HG03571 (cell line): ENCODE measurements around the gene GLDC.
"Not testable (repeated sequence)": the region's sequence is repeated elsewhere in the genome, so short reads cannot be mapped to it uniquely, and the experiment has no call there.

Source experiments
- ATAC-seq: cut with Tn5 transposase; IDR thresholded peaks from one replicate; pipeline ENCODE4 v1.9.1; 2021; ENCODE audit not compliant: unreplicated experiment

GLDC gene

GRCh38 chr9:6622784-6623183 lies 22.7 kb downstream of the GLDC start:
- not testable (repeated sequence) for ATAC-seq

GRCh38 chr9:6620796-6621195 lies 24.7 kb downstream of the GLDC start:
- no peak for ATAC-seq

DNA sequence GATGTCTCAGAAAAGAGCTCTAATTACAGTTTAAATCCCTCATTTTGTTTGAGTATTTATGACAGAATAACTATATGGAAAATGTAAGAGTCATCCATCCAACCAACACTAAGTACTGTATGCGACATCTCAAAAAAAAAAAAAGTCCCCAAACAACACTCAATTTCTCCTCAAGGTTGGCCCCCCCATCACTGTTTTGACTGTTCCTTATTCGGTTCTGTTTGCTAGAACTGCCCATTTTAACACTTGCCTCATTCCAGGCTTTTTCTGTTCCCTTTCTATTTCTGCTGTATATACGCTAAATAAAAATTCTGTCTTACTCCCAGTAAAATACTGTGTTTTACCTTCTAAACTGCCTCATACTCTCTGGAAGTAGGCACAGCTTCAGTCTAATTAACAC lies 25.2 kb downstream of the GLDC start:
- ATAC-seq: no peak

DNA sequence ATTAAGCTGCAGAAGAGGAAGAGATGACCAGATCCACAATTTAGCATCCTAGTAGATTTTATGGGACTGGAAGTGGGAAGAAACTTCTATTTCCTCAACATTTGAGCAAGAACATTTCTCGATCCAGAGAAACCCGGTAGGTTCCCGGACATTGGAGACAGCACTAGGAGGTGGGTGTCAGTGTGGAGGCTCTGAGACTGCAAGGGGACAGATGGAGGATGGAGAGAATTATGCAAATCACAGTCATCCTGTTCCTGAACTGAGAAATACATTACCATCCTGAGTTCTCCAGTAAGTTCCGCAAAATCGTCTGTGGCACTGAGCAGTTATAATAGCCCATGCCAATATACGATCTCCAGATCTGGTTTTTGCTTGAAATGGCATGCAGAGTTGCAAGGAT lies 25.6 kb downstream of the GLDC start:
- ATAC-seq: no peak

GRCh38 chr9:6616951-6617602 lies 28.5 kb downstream of the GLDC start:
- ATAC-seq: no peak

DNA sequence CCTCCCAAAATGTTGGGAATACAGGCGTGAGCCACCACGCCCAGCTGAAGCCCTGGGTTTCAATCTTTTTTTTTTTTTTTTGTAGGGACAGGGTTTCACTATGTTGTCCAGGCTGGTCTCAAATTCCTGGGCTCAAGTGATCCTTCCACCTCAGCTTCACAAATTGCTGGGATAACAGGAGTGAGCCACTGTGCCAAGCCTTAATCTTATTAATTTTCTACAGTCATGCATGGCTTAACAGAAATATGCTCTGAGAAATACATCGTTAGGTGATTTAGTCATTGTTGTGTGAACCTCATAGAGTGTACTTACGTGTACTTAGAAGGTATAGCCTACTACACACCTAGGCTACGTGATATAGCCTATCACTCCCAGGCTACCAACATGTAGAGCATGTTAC lies 31.0 kb downstream of the GLDC start:
- ATAC-seq: no peak

- no peak for ATAC-seq
Measured at GRCh38 chr9:6611865-6612264, 33.7 kb downstream of the GLDC start.

- no peak for ATAC-seq
Measured at GRCh38 chr9:6610073-6610472, 35.5 kb downstream of the GLDC start.

DNA sequence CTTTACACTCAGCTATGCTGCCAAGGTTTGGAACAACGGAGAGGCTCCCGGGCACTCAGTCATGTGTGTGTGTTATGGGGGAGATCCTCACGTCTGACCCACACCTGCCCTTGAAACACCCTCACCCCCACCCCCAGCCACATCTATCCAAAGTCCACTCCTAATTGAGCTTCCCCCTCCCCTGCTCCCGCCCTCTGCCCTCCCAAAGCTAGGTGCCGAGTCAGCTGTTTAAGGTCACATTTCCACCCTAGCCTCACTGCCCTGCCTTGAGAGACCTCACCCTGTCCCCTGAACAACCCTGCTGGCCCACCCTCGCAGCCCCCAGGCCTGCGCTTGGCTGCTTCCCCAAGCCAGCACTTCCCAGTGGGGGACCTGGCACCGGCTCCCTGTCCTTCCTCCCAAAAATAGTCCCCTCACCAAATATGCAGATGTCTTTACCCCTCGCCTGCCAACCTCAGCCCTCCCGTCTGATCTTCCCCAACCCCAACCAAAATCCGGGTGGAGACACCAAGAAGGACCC lies 36.0 kb downstream of the GLDC start:
- ATAC-seq: no peak

GRCh38 chr9:6605202-6605601 lies 40.3 kb downstream of the GLDC start:
- peak; percentile 92 for ATAC-seq

DNA sequence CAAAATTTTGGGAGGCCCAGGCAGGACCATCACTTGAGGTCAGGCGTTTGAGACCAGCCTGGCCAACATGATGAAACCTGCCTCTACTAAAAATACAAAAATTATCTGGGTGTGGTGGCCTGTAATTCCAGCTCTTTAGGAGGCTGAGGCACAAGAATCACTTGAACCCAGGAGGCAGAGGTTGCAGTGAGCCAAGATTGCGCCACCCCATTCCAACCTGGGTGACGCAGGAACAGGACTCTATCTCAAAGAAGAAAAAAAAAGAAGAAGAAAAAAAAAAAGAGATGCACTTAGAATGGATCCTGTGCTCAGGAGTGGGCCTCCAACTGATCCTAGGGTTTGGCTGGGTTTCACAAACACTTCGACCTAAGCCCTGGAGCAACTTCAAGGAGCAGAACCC lies 45.1 kb downstream of the GLDC start:
- ATAC-seq: no peak

DNA sequence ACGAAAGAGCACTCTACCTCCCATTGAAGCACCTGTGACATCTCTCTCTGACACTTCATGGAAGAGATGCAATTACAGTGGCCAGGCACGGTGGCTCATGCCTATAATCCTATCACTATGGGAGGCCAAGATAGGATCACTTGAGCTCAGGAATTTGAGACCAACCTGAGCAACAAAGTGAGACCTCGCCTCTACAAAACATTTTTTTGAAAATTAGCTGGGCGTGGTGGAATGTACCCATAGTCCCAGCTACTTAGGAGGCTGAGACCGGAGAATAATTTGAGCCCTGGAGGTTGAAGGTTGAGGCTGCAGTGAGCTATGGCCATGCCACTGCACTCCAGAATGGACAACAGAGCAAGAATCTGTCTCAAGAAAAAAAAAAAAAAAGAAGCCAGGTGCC lies 45.5 kb downstream of the GLDC start:
- ATAC-seq: no peak

DNA sequence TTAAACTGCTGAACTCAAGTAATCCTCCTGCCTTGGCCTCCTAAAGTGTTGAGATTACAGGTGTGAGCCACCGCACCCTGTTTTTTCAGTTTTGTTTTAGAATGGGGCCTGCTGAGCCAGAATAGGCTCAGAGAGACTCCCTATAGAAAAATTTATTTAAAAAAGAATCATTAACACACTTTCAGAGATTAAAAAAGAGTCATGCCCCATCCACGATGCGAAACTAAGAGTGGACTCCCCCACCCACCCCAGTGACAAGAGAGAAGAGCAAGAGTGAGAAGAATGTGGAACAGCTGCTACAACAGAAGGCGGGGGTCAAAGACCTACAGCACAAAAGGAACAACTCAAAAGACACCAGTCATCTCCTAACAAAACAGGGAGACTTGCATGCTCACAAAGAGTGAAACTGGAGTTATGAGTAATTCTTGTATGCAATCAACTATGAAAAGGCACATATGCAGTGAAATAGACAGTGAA lies 47.2 kb downstream of the GLDC start:
- peak; percentile 94 for ATAC-seq

DNA sequence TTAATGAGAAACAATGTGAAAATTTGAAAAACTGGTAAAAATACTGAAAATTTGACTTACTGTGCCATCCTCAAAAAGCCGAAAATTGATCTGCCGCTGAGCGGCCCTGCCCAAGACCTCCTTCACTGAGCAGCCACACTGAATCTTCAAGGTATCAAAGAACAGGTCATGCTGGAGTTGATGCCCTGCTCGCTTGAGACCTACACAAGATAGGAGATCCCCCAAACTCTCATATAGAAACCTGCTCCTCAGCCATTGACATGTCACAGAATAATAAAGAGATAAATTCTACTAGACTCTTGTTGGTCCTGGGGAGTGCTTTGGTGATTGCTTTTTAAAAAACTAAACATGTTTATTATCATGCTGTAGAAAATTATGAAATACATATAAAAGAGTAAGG lies 52.7 kb downstream of the GLDC start:
- ATAC-seq: no peak

DNA sequence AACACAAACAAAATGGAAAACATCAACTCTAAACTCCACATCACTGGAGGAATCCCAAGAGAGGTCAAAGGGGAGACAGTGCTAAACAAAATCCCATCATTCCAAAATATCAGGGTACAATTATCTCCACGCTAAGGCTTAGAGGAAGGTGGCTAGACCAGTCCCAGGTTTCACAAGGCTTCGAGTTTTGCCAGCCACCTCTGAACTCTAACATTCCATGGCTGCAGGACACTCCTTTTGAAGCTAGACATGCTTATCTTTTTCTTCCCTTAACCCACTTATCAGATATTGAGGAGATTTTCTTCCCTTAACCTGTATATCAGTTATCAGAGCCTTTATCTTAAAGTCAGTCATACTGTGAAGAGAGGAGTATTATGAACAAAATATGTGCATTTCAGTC lies 53.3 kb downstream of the GLDC start:
- ATAC-seq: no peak

- ATAC-seq: no peak
Measured at GRCh38 chr9:6590772-6591384, 54.7 kb downstream of the GLDC start.

DNA sequence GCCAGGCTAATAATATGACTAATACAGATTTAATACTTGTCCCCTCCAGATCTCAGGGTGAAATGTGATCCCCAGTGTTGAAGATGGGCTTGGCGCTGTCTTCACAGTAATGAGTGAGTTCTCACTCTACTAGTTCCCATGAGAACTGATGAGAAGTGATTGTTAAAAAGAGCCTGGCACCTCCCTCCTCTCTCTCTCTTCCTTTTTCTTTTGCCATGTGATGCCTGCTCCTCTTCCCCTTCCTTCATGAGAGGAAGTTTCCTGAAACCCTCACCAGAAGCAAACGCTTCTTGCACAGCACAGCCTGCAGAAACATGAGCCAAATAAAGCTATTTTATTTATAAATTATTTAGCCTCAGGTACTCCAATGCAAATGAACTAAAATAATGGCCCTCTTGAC lies 55.2 kb downstream of the GLDC start:
- no peak for ATAC-seq

GRCh38 chr9:6584881-6585597 lies 60.5 kb downstream of the GLDC start:
- ATAC-seq: no peak

DNA sequence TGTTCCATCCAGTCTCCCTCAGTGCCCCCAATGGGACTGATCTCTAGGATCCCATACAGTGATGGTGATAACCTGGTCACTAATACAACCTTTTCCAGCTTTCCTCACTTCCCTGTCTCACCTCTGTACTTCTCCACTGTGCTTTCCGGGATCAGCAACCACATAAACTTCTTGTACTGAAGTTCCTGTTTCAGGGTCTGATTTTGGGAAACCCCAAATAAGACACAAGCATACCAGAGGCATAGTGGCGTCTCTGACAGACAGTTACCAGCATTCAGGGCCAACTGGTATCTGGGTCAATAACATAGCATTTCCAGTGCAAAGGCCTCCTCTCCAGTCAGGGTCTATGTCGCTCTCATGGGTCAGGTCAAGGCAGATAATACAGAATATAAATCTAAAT lies 64.3 kb downstream of the GLDC start:
- no peak for ATAC-seq

- no peak for ATAC-seq
Measured at GRCh38 chr9:6579613-6580012, 65.9 kb downstream of the GLDC start.

GRCh38 chr9:6576987-6577386 lies 68.5 kb downstream of the GLDC start:
- no peak for ATAC-seq
